ENCODE measurements around the gene KIF26B. TPM values are rescaled to one million over a fixed set of nuclear protein-coding genes. Genes with fewer than 3 reads are reported as not detected.

The KIF26B gene
- total RNA-seq, 4 donors from 2014 or later: 0.20 to 0.79 (median 0.41) TPM; not detected in 1

- DNase-seq: no peak
- Histone ChIP-seq H3K36me3 (no peaks in the 10 kb centered on the region), H3K27ac (no peak overlapping the region), H3K9me3 (no peaks in the 10 kb centered on the region), H3K4me1 (no peaks in the 10 kb centered on the region), H3K4me3 (no peak overlapping the region), H3K27me3 (no peaks in the 10 kb centered on the region)
- intact Hi-C loops (cut with DNase I; ENCODE audit: low total_unique reads): no loop called here
- 51 to 77% methylated on average over 2 to 9 of the region's 9 CpGs for WGBS, 2 donors (ENCODE audit: low coverage in 1 of 2)
- TF ChIP-seq EP300 (IDR thresholded peaks at IDR 0.05; ENCODE audit: low read depth): no peak
- no peak for TF ChIP-seq POLR2A (IDR thresholded peaks at IDR 0.05)
- TF ChIP-seq CTCF (IDR thresholded peaks at IDR 0.05): no peak
- no peak for TF ChIP-seq POLR2AphosphoS5 (IDR thresholded peaks at IDR 0.05)
- in situ Hi-C loops (cut with MboI; ENCODE audit: low pct_ligation_motif_present in 1 of 4, low pct_unique_long_range_greater_than_20kb in 1 of 4, low sequenced_read_pairs in 3 of 4): no loop called here
Measured at GRCh38 chr1:245742896-245743295, 588.1 kb downstream of the KIF26B start.

GRCh38 chr1:245748240-245748639 lies 593.5 kb downstream of the KIF26B start:
- H3K4me1 ChIP-seq: no peaks in the 10 kb centered on the region
- DNase-seq: no peak
- 89 to 95% methylated on average over 3 to 10 of the region's 10 CpGs for WGBS, 2 donors (ENCODE audit: low coverage in 1 of 2)
- in situ Hi-C loops (cut with MboI; ENCODE audit: low pct_ligation_motif_present in 1 of 4, low pct_unique_long_range_greater_than_20kb in 1 of 4, low sequenced_read_pairs in 3 of 4) (no loop called here), intact Hi-C loops (cut with DNase I; ENCODE audit: low total_unique reads) (no loop called here)
- no peaks in the 10 kb centered on the region for H3K36me3 ChIP-seq
- TF ChIP-seq POLR2A (IDR thresholded peaks at IDR 0.05): no peak
- no peak for TF ChIP-seq POLR2AphosphoS5 (IDR thresholded peaks at IDR 0.05)
- TF ChIP-seq CTCF (IDR thresholded peaks at IDR 0.05): no peak
- TF ChIP-seq EP300 (IDR thresholded peaks at IDR 0.05; ENCODE audit: low read depth): no peak
- no peak overlapping the region for H3K27ac ChIP-seq
- no peaks in the 10 kb centered on the region for H3K9me3 ChIP-seq
- no peaks in the 10 kb centered on the region for H3K27me3 ChIP-seq
- no peak overlapping the region for H3K4me3 ChIP-seq

DNA sequence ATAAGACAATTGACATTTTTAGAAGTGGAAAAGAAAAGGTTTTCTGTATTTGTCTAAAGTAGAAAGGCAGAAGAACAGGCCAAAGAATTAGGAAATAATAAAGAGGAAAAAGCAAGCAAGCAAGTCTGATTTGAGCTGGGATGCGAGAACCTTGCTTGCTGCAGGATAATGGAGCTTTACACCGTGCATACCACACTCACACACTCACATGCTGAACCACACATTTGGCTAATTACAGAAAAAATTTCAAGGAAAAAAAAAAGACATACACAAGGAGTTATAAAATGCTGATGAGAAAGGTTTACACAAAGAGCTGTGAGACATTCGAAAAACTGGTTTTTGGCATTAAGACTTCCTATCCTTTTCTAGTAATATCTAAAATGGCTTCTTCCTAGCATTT lies 593.9 kb downstream of the KIF26B start:
- no peaks in the 10 kb centered on the region for H3K4me1 ChIP-seq
- TF ChIP-seq POLR2AphosphoS5 (IDR thresholded peaks at IDR 0.05) (no peak), CTCF (IDR thresholded peaks at IDR 0.05) (no peak)
- H3K27ac ChIP-seq: no peak overlapping the region
- intact Hi-C loops (cut with DNase I; ENCODE audit: low total_unique reads): no loop called here
- no peaks in the 10 kb centered on the region for H3K27me3 ChIP-seq
- 94 to 95% methylated on average over 3 of the region's 3 CpGs for WGBS, 2 donors (ENCODE audit: low coverage in 1 of 2)
- in situ Hi-C loops (cut with MboI; ENCODE audit: low pct_ligation_motif_present in 1 of 4, low pct_unique_long_range_greater_than_20kb in 1 of 4, low sequenced_read_pairs in 3 of 4): no loop called here
- H3K4me3 ChIP-seq: no peak overlapping the region
- no peaks in the 10 kb centered on the region for H3K36me3 ChIP-seq
- H3K9me3 ChIP-seq: no peaks in the 10 kb centered on the region
- DNase-seq: no peak

DNA sequence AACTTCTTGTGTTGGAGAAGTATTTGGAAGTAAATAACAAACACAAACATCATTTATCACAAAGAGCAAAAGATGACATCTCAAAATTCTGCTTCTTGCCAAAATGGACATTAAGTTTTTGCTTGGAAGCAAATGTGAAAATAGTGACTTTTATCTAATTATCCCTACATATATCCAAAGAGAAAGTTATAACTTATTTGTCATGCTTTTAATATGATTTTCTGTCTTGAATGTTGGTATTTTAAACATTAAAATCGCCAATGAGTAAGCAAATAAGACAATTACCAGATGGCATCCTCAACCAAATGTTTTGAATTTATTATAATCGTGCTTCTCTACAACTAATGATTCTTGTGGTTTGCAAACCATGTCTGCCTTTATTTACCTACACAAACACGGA lies 594.3 kb downstream of the KIF26B start:
- in situ Hi-C loops (cut with MboI; ENCODE audit: low pct_ligation_motif_present in 1 of 4, low pct_unique_long_range_greater_than_20kb in 1 of 4, low sequenced_read_pairs in 3 of 4): no loop called here
- no peak overlapping the region for H3K4me3 ChIP-seq
- no peaks in the 10 kb centered on the region for H3K4me1 ChIP-seq
- no peaks in the 10 kb centered on the region for H3K36me3 ChIP-seq
- H3K27me3 ChIP-seq: no peaks in the 10 kb centered on the region
- no peak for TF ChIP-seq POLR2AphosphoS5 (IDR thresholded peaks at IDR 0.05)
- intact Hi-C loops (cut with DNase I; ENCODE audit: low total_unique reads): no loop called here
- WGBS, 2 donors (ENCODE audit: low coverage in 1 of 2): 84 to 92% methylated on average over 3 of the region's 3 CpGs
- no peak for DNase-seq
- H3K27ac ChIP-seq: no peak overlapping the region
- H3K9me3 ChIP-seq: no peaks in the 10 kb centered on the region

- in situ Hi-C loops (cut with MboI; ENCODE audit: low pct_ligation_motif_present in 1 of 4, low pct_unique_long_range_greater_than_20kb in 1 of 4, low sequenced_read_pairs in 3 of 4) (no loop called here), intact Hi-C loops (cut with DNase I; ENCODE audit: low total_unique reads) (no loop called here)
- TF ChIP-seq EP300 (IDR thresholded peaks at IDR 0.05; ENCODE audit: low read depth) (no peak), CTCF (IDR thresholded peaks at IDR 0.05) (no peak)
- Histone ChIP-seq H3K4me3 (no peak overlapping the region), H3K27ac (no peak overlapping the region), H3K4me1 (no peaks in the 10 kb centered on the region), H3K9me3 (peaks cover under 1 to 1% of the 10 kb centered on the region in 2 donors), H3K27me3 (no peaks in the 10 kb centered on the region), H3K36me3 (no peaks in the 10 kb centered on the region)
- no peak for DNase-seq
- 91 to 100% methylated on average over 1 to 3 of the region's 3 CpGs for WGBS, 2 donors (ENCODE audit: low coverage in 1 of 2)
Measured at GRCh38 chr1:245750261-245750660, 595.5 kb downstream of the KIF26B start.

Data from transverse colon (tissue), 4 donors.